GM21367 (cell line): ENCODE results near the gene SH3RF3.
"Not testable (repeated sequence)": the region's sequence is repeated elsewhere in the genome, so short reads cannot be mapped to it uniquely, and the experiment has no call there.

Experiments used
- ATAC-seq: cut with Tn5 transposase; IDR thresholded peaks from one replicate; pipeline ENCODE4 v1.9.1; 2021; ENCODE audit not compliant: unreplicated experiment

The SH3RF3 gene

GRCh38 chr2:109155553-109156451 lies 26.8 kb downstream of the SH3RF3 start:
- ATAC-seq: no peak

- no peak for ATAC-seq
These were observed 28.6 kb downstream of the SH3RF3 start for GRCh38 chr2:109157563-109158105.

GRCh38 chr2:109158237-109158636 lies 29.2 kb downstream of the SH3RF3 start:
- no peak for ATAC-seq

GRCh38 chr2:109159096-109159495 lies 30.1 kb downstream of the SH3RF3 start:
- ATAC-seq: no peak

GRCh38 chr2:109160714-109161440 lies 31.9 kb downstream of the SH3RF3 start:
- ATAC-seq: no peak

- ATAC-seq: not testable (repeated sequence)
These were observed 33.4 kb downstream of the SH3RF3 start for GRCh38 chr2:109162367-109162766.

- no peak for ATAC-seq
These were observed 34.0 kb downstream of the SH3RF3 start for GRCh38 chr2:109162999-109163398.

- ATAC-seq: no peak
These were observed 35.3 kb downstream of the SH3RF3 start for GRCh38 chr2:109164311-109164710.

- ATAC-seq: no peak
These were observed 35.8 kb downstream of the SH3RF3 start for GRCh38 chr2:109164739-109165221.

- ATAC-seq: no peak
These were observed 37.8 kb downstream of the SH3RF3 start for GRCh38 chr2:109166811-109167210.

- no peak for ATAC-seq
These were observed 39.1 kb downstream of the SH3RF3 start for GRCh38 chr2:109168086-109168485.

- no peak for ATAC-seq
These were observed 39.7 kb downstream of the SH3RF3 start for GRCh38 chr2:109168716-109169115.

GRCh38 chr2:109170645-109171044 lies 41.6 kb downstream of the SH3RF3 start:
- ATAC-seq: no peak

- ATAC-seq: no peak
These were observed 42.7 kb downstream of the SH3RF3 start for GRCh38 chr2:109171444-109172334.

GRCh38 chr2:109172556-109173105 lies 43.6 kb downstream of the SH3RF3 start:
- no peak for ATAC-seq

- no peak for ATAC-seq
These were observed 44.5 kb downstream of the SH3RF3 start for GRCh38 chr2:109173311-109174171.

GRCh38 chr2:109174214-109174613 lies 45.2 kb downstream of the SH3RF3 start:
- ATAC-seq: no peak

- ATAC-seq: no peak
These were observed 45.8 kb downstream of the SH3RF3 start for GRCh38 chr2:109174626-109175349.

GRCh38 chr2:109175350-109175678 lies 46.3 kb downstream of the SH3RF3 start:
- no peak for ATAC-seq
